ENCODE results near the gene DNM3. TPM values are rescaled to one million over a fixed set of nuclear protein-coding genes. Genes with fewer than 3 reads are reported as not detected.

DNM3 gene
- total RNA-seq, 1 experiment from 2014 or later, result 2.7 TPM

- Histone ChIP-seq H3K27me3 (ENCODE audit: insufficient read depth, low read length) (no peaks in the 10 kb centered on the region), H3K23ac (ENCODE audit: insufficient read length, low read depth, low read length) (no peak overlapping the region), H2AK5ac (ENCODE audit: insufficient read length, low read length) (no peak overlapping the region), H3K9me3 (ENCODE audit: control insufficient read depth, low read depth, low read length) (no peaks in the 10 kb centered on the region), H3K18ac (ENCODE audit: insufficient read length, low read depth, low read length) (no peak overlapping the region), H4K8ac (replicated peaks; ENCODE audit: insufficient read length, low read depth, low read length) (no peak overlapping the region), H3K4me2 (ENCODE audit: insufficient read depth, insufficient read length, low read length) (no peak overlapping the region), H3K79me1 (ENCODE audit: insufficient read depth, low read depth, low read length, poor library complexity, severe bottlenecking) (no peaks in the 10 kb centered on the region), H2BK15ac (ENCODE audit: low read depth, low read length) (no peak overlapping the region), H3T11ph (ENCODE audit: low read length) (no peak overlapping the region), H3K23me2 (ENCODE audit: insufficient read length, low read depth, low read length, poor library complexity, severe bottlenecking) (no peaks in the 10 kb centered on the region), H3K27ac (ENCODE audit: insufficient read length, low read depth, low read length) (no peak overlapping the region), H3K14ac (ENCODE audit: insufficient read depth, low read length) (no peak overlapping the region), H2AFZ (ENCODE audit: low read length) (no peak overlapping the region), H4K5ac (ENCODE audit: insufficient read length, low read depth, low read length) (no peak overlapping the region), H2BK120ac (ENCODE audit: low read depth, low read length, poor library complexity, severe bottlenecking) (no peak overlapping the region), H2BK12ac (ENCODE audit: insufficient read length, low read depth, low read length) (no peak overlapping the region), H3K56ac (ENCODE audit: insufficient read length, low read depth, low read length) (no peak overlapping the region), H3K4me1 (ENCODE audit: insufficient read depth, low read length) (no peaks in the 10 kb centered on the region), H3K79me2 (ENCODE audit: insufficient read depth, low read length) (no peaks in the 10 kb centered on the region), H2BK5ac (ENCODE audit: insufficient read length, low read length) (no peak overlapping the region), H4K91ac (ENCODE audit: insufficient read length, low read depth, low read length) (no peak overlapping the region), H4K20me1 (ENCODE audit: control insufficient read depth, insufficient read depth, insufficient read length) (no peaks in the 10 kb centered on the region), H3K9ac (ENCODE audit: extremely low read depth, insufficient read length, low read length) (no peak overlapping the region), H2BK20ac (ENCODE audit: low read depth, low read length, poor library complexity, severe bottlenecking) (no peak overlapping the region), H3K4ac (ENCODE audit: low read depth, low read length) (no peak overlapping the region)
- Mint-ChIP-seq H3K27ac (no peak overlapping the region), H3K4me3 (no peak overlapping the region), H3K36me3 (ENCODE audit: insufficient read depth in 1 of 3, low read depth in 3 of 3) (no peaks in the 10 kb centered on the region), H3K4me1 (no peaks in the 10 kb centered on the region), H3K9me3 (no peaks in the 10 kb centered on the region), H3K27me3 (ENCODE audit: low read depth) (no peaks in the 10 kb centered on the region)
- no CpG with 5 or more reads among the region's 4 CpGs for WGBS (ENCODE audit: extremely low coverage, insufficient read length, low lambda C conversion rate)
- DNase-seq, result no peak
- no peak for TF ChIP-seq CTCF (conservative IDR thresholded peaks at IDR 0.05)
These were observed 326.7 kb downstream of the DNM3 start for GRCh38 chr1:172167796-172168596.
